ENCODE data around the gene ATP6V1F. TPM values are rescaled to one million over a fixed set of nuclear protein-coding genes. Genes with fewer than 3 reads are reported as not detected.

ATP6V1F gene
- total and polyA plus RNA-seq, 8 donors, result 2.0 to 282 (median 67.7) TPM

GRCh38 chr7:128869138-128869943 is 6.7 kb downstream of the ATP6V1F start:
- intact Hi-C loops (cut with DNase I; ENCODE audit: low total_unique reads), result loop anchor here (10.0 kb wide), 1 partner anchor 135 kb away; the partner anchor contains the start of gene CALU
- no peaks in the 10 kb centered on the region for H3K9me3 ChIP-seq
- peak; percentile 69 to 89 for DNase-seq
- H3K27me3 ChIP-seq, result peaks cover 0 to 14% (median 0%) of the 10 kb centered on the region in 3 donors
- H3K4me1 ChIP-seq, result peaks cover 19 to 38% (median 24%) of the 10 kb centered on the region in 4 donors
- H3K36me3 ChIP-seq, result peaks cover 10 to 26% (median 23%) of the 10 kb centered on the region in 4 donors
- peak overlapping the region; percentile 44 to 77 (median 57) for H3K4me3 ChIP-seq
- WGBS, 5 donors, result 0 to 7% (median 1%) methylated on average over 16 to 86 of the region's 86 CpGs
- TF ChIP-seq POLR2A (IDR thresholded peaks at IDR 0.05), result no peak
- TF ChIP-seq CTCF (IDR thresholded peaks at IDR 0.05), result peak in 1 of 7 experiments; percentile 32
- TF ChIP-seq POLR2AphosphoS5 (IDR thresholded peaks at IDR 0.05), result no peak
- H3K27ac ChIP-seq, result peak overlapping the region; percentile 19 to 61 (median 48)

- TF ChIP-seq POLR2AphosphoS5 (IDR thresholded peaks at IDR 0.05) (no peak), EP300 (IDR thresholded peaks at IDR 0.05) (no peak), POLR2A (IDR thresholded peaks at IDR 0.05) (no peak), CTCF (IDR thresholded peaks at IDR 0.05) (no peak)
- WGBS, 5 donors, result 6 to 37% (median 7%) methylated on average over 4 to 30 of the region's 30 CpGs
- peak overlapping the region; percentile 44 to 77 (median 57) for H3K4me3 ChIP-seq
- DNase-seq, result no peak
- H3K36me3 ChIP-seq, result peaks cover 10 to 21% (median 19%) of the 10 kb centered on the region in 4 donors
- no peaks in the 10 kb centered on the region for H3K9me3 ChIP-seq
- H3K4me1 ChIP-seq, result peaks cover 19 to 32% (median 23%) of the 10 kb centered on the region in 4 donors
- intact Hi-C loops (cut with DNase I; ENCODE audit: low total_unique reads), result loop anchor here (10.0 kb wide), 1 partner anchor 135 kb away; the partner anchor contains the start of gene CALU
- peaks cover 0 to 14% (median 0%) of the 10 kb centered on the region in 3 donors for H3K27me3 ChIP-seq
- peak overlapping the region in 2 of 5 donors; percentile 57 to 61 for H3K27ac ChIP-seq
Measured at GRCh38 chr7:128869944-128870285, 7.3 kb downstream of the ATP6V1F start.

GRCh38 chr7:128871050-128871449 is 8.4 kb downstream of the ATP6V1F start:
- 92 to 98% (median 96%) methylated on average over 5 of the region's 5 CpGs for WGBS, 5 donors
- intact Hi-C loops (cut with DNase I; ENCODE audit: low total_unique reads), result no loop called here
- DNase-seq, result no peak

More at GRCh38 chr7:128871050-128871449, 8.4 kb downstream of the ATP6V1F start:
- peaks cover 0 to 14% (median 0%) of the 10 kb centered on the region in 3 donors for H3K27me3 ChIP-seq
- H3K4me3 ChIP-seq, result no peak overlapping the region
- H3K36me3 ChIP-seq, result peaks cover 2 to 9% (median 8%) of the 10 kb centered on the region in 4 donors
- TF ChIP-seq CTCF (IDR thresholded peaks at IDR 0.05), result no peak
- no peak for TF ChIP-seq POLR2AphosphoS5 (IDR thresholded peaks at IDR 0.05)
- no peak for TF ChIP-seq EP300 (IDR thresholded peaks at IDR 0.05)
- no peak for TF ChIP-seq POLR2A (IDR thresholded peaks at IDR 0.05)
- peaks cover 19 to 25% (median 23%) of the 10 kb centered on the region in 4 donors for H3K4me1 ChIP-seq
- H3K9me3 ChIP-seq, result no peaks in the 10 kb centered on the region
- no peak overlapping the region for H3K27ac ChIP-seq

Measured in stomach (tissue), 9 donors.